NCI-H345 treated with DMSO at 0.1 percent for 48 hours (cell line): ENCODE measurements around the gene LRBA.
"Not testable (repeated sequence)": the region's sequence is repeated elsewhere in the genome, so short reads cannot be mapped to it uniquely, and the experiment has no call there.

Experiments used
- DNase-seq: peaks from one replicate; lab custom pipeline; 2025; ENCODE audit not compliant: unreplicated experiment; lab: John Stamatoyannopoulos, UW

The LRBA gene

DNA sequence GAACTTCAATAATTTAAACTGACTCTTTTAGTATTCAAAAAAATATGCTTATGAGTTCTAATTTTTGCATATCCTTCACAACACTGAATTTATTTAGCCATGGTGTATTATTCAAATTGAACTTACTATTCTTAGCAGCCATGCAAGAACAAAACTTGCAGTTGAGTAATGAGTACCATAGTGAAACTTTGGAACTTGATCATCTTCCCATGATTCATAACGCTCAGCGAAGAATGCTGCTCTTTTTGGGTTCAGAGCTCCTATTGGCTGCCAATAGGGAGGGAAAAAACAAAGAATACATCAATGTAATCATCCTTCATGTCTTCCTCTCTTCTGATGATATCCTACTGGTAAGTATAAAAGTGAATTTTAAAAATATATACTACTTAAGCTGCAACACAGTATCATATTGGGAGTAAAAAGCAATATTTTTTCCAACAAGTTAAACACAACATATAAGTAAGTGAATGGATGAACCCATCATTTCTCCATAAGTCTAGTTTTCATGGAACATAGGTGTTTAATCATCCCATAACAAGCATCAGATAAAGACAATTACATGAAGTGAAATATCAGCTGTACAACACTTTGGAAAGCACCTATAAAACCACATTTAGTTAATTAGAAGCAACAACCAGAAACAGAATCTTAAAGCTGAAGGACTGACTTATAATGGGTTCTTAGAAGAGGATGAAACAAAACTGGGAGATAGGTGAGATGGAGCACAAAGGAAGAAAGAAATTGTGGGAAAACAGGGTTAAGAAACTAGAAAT lies 578.3 kb downstream of the LRBA start:
- no peak for DNase-seq

DNA sequence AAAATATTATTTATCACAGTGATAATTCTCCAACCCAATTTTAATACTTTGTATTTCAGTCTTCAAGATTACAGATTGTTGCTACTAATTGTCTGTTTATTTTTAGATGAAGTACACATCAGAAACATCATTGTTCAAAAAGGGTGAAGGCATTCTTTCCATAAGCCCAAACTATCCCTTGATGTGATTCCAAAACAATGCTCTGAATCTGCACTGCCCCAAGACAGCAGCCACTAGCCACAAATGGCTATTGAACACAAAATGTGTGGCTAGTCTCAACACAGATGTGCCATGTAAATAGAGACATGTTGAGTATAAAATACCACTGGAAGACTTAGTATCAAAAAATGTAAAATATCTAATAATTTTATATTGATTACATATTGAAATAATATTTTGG lies 583.9 kb downstream of the LRBA start:
- no peak for DNase-seq

DNA sequence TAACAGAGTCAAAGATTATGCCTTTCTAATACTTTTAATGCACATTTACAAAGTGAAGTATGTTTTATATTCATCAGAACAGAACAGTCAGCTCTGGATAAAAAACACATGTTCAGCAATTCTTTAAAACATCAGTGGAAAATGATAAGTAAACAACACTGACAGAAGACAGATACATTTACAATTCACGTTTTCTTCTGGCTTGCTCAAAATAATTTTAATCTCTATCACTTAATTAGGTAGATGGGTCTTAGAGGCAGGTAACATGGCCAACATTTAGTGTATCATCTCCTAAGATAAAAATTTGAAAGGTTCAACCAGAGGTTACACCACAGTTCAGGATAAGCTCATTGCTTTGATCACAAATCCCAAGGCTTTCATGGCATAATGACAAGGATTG lies 589.9 kb downstream of the LRBA start:
- DNase-seq = no peak

DNA sequence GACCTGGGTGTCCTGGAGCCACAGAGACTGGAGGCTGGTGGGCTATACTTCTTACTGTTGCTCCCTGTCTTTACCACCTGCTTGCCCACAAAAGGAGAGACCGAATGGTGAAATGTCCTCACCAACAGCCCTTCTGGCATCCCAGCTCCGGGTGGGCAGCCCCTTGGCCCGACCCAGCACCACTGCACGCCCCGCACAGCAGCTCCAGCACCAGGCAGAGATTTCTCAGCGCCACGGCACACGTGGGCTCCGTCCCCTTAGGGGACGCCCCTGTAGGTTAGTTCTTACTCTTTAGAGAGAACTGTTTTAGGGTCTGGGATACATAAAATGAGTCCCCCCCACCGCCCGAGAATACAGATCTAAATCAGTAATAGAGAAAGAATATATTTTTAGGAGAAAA lies 591.6 kb downstream of the LRBA start:
- DNase-seq = no peak

DNA sequence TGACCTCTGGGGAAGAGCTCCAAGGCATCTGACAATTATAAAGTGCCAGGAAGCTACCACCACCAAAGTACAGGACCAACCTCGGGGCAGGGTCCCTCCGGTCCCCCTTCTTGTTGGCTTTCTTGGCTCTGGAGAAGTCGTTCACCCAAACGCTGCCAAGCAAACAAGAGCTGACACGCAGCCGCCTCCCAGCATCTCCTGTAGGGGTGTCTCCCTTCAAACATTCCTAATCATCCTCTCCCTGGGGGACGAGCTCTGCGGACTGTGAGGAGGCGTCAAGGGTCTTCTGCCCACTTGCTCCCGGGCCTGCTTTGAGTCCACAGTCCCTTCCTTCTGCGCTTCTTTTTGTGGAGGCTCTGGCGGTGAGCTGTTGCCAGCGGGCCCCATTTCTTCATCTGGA lies 592.0 kb downstream of the LRBA start:
- no peak for DNase-seq

DNA sequence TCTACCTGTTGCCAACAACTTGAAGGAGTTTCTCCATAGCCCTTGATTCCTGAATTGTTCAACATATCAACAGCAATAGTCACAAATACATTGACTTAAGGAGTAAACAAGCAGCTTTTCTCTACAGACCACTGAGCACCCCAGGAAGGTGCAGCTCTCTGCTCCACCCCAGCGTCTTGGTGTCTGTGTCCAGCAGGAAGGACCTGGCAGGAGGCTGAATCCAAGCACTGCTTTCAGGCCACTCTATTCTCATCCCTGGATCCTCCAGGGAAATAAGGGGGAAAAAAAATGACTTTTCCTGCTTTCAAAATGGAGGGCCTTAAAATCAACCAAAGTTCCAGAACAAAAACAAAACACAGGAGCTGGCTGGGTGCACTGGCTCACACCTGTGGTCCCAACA lies 593.5 kb downstream of the LRBA start:
- no peak for DNase-seq

DNA sequence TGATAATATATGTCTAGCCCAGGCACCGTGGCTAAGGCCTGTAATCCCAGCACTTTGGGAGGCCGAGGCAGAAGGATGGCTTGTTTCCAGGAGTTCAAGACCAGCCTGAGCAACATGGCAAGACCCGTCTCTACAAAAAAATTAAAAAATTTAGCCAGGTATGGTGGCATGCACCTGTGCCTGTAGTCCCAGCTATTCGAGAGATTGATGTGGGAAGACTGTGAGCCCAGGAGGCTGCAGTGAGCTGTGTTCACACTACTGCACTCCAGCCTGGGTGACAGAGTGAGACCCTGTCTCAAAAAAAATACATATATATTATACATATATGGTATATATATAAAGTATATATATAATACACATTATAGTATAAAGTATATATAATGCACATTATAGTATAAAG lies 595.1 kb downstream of the LRBA start:
- no peak for DNase-seq

DNA sequence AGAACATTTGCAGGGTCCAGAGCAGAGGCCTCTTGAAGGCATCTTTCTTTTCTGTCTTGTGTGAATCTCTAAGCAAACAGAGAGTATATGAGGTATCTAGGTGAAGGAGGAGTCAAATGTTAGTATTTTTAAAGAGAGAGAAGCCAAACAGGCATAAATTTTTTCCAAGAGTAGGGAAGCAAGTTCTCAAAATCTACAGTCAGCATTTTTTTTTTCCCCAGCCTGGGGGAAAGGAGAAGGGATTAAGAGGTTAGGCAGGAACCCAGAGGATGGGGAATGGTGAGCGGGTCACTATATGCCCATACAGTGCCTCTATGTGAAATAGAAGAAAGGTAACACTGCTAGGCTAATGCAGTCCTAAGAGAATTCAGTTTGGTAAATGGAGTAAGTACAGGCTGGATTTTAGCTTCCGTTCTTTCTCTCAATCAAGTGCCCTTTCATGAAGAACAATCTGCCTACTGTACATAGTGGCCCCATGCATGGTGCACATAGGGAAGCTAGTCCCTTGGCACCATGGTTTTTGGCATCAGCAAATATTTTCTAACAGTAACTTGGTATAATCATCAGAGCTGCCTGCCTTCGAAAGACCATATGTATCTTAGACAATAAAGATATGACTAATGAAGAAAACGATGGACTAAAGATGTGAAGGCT lies 596.2 kb downstream of the LRBA start:
- no peak for DNase-seq

DNA sequence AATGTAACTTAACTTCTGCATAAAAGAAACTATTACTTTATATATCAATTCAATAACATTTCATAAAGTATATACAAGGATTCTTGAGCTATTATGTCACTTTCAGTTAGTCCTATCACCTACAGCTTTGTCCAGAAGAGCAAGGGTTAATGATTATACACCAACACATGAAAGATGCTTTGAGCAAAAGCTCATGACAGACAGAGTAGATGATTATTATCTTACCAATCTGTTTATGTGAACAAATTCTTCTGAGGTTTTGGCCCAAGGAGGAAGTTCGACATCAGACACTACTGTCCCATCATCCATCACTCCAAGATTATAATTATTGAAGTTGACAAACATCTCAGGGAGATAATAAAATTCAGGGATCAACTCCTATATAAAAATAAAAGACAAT lies 599.9 kb downstream of the LRBA start:
- DNase-seq = no peak

DNA sequence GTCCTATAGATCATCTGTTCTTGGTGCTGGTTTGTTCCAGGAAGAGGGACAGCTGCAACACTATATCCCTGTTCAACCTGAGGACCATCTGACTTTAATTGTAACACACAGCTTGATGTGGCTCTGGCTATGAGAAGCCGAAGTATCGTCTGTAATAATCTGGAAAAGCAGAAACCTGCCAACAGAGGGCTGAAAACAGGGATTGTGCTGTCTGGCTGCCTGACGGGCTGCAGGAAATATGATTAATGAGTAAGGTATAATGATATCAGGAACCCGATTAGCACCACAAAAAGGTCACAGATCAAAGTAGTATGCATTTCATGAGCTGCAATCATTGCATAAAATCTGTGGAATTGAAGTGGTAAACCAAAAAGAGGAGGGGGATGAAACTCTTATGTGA lies 603.6 kb downstream of the LRBA start:
- no peak for DNase-seq

DNA sequence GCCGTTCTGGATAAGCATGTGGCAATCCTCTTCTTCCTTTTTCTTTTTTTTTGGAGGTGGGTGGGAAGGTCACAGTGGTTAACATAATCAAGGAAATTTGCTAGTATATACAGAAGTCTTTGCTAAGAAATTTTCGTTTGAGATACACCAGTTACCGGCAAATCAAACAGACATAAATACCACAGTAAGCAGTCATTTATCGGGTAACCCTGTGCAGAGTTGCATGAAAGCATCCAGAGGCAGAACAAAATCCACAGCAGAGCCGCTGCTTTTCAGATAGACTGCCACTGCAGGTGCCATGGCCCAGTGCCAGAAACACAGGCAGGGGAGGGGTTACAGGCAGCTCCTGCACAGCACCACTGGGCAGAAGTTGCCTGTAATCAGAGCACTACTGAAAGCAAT lies 612.2 kb downstream of the LRBA start:
- peak; percentile 61 for DNase-seq

DNA sequence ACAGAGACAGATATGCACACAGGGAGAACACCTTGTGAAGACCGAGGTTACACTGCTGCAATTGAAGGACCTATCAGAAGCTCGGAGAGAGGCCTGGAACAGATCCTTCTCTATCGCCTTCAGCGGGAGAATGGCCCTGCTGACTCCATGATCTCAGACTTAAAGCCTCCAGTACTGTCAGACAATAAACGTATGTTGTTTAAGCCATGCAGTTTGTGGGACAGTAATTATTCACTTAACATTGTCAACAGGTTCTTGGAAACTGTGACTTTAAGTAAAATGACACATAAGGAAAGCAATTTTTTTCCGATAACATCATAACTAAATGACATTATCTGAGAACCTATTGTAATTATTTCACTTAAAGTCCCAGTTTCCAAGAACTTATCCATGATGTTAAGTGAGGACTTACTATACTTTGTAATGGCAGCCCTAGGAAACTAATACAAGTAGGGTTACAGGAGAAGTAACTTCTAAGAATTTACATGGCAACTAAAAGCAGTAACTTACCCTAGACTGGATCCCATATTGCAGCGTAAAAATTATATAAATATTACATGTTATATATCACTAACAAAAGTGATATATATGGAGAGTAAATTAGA lies 613.9 kb downstream of the LRBA start:
- DNase-seq = no peak

DNA sequence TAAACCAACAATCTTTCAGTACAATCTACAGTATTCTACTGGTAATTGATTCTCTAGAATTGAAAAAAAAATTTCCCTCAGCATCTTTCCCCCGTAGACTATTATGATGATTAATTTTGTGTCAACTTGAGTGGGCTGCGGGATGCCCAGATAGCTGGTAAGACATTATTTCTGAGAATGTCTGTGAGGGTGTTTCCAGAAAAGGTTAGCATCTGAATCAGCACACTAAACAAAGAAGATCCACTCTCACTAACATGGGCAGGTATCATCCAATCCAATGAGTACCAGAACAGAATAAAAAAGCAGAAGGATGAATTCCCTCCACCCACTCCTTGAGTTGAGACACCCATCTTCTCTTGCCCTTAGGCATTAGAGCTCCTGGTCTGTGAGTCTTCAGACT lies 619.2 kb downstream of the LRBA start:
- no peak for DNase-seq

DNA sequence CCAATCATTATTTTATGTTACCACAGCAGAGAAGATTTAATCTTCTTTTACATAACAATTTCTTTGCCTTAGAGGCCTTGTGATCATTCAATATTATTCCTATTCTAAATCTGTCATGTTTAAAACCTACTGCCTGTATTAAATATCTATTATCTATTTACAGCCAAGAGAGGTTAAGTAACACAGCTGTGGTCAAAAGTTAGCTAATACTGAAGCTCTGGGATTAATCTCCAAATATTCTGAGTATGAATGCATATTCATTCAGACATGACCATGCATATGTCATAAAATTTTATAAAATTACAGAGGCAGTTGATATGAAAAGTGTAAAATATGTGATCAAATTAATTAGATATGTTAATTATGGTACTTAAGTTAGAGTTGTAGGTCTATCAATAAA lies 621.0 kb downstream of the LRBA start:
- no peak for DNase-seq

DNA sequence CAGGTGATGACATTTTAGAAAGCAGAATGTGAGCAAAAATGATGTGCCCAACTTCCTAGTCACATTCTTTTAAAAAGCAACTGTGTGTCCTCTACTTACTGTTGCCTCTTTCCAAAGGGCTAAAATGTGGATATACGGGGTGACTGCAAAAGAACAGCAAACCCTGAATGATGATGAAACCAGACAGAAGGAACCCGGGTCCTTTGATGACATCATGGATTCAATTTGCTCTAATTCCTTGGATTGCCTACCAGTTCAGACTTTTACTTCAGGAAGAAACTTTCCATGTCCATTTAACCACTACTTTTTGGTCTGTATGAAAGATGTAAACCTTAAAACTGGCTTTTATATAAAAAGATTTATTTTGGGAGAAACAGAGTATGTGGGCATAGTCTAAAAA lies 624.0 kb downstream of the LRBA start:
- no peak for DNase-seq

DNA sequence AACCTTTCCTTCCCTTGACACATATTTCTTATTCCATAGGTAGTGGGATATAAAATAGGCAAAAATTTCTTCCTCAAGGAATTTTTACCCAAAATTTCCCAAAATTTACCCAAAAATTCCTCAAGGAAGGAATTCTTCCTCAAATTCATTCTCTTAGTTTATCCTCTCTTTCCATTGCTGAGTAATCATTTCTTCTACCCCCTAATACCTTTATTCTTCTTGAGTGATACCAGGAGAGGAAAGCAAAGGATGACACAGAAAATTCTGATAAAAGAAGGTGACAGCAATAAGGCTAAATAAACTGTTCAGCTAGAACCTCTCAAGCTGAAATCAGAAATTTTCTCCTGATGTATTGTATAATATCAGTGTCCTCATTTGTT lies 624.6 kb downstream of the LRBA start:
- DNase-seq = no peak

DNA sequence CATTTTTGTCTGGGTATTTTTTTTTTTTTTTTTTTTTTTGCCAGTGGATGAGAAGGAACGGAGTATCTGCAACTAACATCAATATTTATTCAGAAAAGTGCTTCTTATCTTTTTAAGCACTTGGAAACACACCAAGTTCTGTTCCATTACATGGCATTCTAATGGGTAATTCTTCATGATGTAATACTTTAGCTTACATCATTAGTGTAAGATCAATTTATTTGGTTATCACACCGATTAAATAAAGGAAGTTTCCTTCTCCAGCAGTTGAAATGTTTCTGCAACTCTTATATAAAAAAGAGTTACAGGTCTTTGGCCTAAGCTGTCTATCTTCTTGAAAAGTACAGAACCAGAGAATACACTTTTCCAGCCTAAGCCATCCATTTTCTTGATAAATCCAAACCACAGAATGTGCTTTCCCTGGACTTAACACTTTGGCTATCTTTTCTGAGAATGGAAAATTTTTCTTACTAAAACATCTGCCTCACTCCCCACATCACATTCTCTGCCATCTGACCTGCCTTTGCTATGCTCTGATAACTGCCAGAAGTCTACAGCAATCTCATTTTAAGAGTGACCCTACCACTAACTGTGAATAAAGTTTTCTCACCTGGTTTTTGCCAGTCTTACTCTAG lies 625.1 kb downstream of the LRBA start:
- no peak for DNase-seq

DNA sequence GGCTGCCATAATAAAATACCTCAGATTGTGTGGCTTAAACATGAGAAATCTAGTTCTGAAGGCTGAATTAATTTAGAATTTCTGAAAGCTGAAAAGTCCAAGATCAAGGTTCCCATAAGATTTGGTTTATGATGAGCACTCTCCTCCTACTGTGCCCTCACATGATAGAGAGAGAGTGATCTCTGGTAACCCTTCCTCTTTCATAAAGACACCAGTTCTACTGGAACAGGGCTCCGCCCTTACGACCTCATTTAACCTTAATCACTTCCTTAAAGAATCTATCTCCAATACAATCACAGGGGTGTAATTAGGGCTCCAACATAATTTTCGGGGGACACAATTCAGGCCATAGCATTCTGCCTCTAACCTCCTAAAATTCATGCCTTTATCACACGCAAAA lies 627.1 kb downstream of the LRBA start:
- no peak for DNase-seq

DNA sequence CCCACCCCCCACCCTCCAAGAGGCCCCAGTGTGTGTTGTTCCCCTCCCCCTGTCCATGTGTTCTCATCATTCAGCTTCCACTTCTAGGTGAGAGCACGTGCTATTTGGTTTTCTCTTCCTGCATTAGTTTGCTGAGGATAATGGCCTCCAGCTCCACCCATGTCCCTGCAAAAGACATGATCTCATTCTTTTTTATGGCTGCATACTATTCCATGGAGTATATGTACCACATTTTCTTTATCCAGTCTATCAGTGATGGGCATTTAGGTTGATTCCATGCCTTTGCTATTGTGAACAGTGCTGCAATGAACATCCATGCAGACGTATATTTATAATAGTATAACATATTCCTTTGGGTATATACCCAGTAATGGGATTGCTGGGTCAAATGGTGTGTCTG lies 628.7 kb downstream of the LRBA start:
- not testable (repeated sequence) for DNase-seq

DNA sequence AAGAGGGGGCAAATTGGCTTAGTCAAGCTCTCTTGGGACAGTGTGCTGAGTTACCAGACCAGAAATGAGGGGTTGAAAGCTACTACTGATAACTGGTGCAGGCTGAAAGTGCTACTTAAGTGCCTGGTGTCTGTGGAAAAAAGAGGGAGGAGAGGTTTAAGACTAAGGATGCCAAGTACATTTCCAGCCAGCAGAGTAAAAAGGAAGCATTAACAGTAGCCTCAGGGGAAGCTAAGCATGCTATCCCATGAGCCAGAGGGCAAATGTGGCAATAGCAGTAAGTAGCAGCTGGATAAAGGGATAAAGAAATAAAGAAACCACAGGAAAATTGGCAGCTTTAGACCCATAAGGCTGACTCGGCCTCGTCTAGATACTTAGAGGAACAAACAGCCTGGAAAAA lies 629.5 kb downstream of the LRBA start:
- no peak for DNase-seq

DNA sequence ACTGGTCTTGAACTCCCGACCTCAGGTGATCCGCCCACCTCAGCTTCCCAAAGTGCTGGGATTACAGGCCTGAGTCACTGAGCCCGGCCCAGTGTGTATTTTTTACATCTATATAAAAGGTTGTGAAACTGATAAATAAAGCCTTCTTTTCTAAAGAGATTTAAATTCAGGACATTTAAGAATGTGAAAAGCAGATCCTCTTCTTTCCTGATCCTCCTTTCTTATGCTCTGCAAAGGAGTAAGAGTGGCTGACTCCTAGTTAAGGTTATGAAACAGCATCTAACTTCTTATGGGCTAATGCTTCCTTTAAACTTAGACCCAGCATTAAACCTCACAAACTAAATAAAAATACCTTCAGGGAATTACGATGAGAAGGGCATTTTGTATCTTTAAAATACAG lies 630.8 kb downstream of the LRBA start:
- DNase-seq = no peak

DNA sequence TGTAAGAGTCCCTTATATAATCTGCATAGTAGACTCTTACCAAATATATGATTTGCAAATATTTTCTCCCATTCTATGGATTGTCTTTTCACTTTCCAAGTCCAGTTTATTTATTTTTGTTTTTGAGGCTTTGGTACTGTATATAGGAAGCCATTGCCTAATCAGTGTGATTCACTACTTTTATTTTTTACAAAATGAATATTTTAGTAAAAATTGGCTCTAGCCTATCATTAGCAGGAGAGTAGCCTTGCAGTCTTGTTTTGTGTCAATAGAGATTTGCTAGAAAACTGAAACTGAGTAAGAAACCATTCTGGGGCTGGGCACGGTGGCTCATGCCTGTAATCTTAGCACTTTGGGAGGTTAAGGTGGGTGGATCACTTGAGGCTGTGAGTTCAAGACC lies 633.1 kb downstream of the LRBA start:
- DNase-seq = no peak
